GM12878 (cell line): ENCODE measurements around the gene FGFR4.

ENCODE experiments used
- BCL3 ChIP-seq: IDR thresholded peaks from 2 replicates; pipeline ENCODE4 v1.6.1; 2011; ENCODE audit warnings: borderline replicate concordance, low read depth, mild to moderate bottlenecking, moderate library complexity, low read length; ENCODE audit not compliant: insufficient read depth, poor library complexity, severe bottlenecking
- CTCF ChIP-seq, 3 experiments: IDR thresholded peaks in 2 of 3; conservative IDR thresholded peaks in 1 of 3; 2 replicates each; pipeline ENCODE4 v1.5.1; 2011; ENCODE audit warnings: low read depth in 3 of 3, low read length in 3 of 3, mild to moderate bottlenecking in 3 of 3, control low read depth in 2 of 3, moderate library complexity in 2 of 3, inconsistent platforms in 1 of 3, mixed read lengths in 1 of 3; ENCODE audit not compliant: control insufficient read depth in 2 of 3, insufficient read depth in 1 of 3; ENCODE audit errors: extremely low read depth in 1 of 3
- ESRRA ChIP-seq: IDR thresholded peaks from 2 replicates; pipeline ENCODE4 v1.6.1; 2012; ENCODE audit warnings: mild to moderate bottlenecking, low read length, improper control_type of control experiment
- MTA3 ChIP-seq: IDR thresholded peaks from 2 replicates; pipeline ENCODE4 v1.6.1; 2012; ENCODE audit warnings: low read length, inconsistent platforms, borderline replicate concordance
- POLR2A ChIP-seq: IDR thresholded peaks from 2 replicates; pipeline ENCODE4 v1.6.1; 2011; ENCODE audit warnings: low read depth, mild to moderate bottlenecking, low read length
- RAD21 ChIP-seq: IDR thresholded peaks from 2 replicates; pipeline ENCODE4 v1.6.1; 2011; ENCODE audit warnings: mild to moderate bottlenecking, low read depth, low read length, moderate library complexity; ENCODE audit not compliant: insufficient read depth
- TCF7 ChIP-seq: IDR thresholded peaks from 2 replicates; pipeline ENCODE4 v1.6.1; 2014; ENCODE audit warnings: antibody characterized with exemption, borderline replicate concordance

- TF ChIP-seq RAD21 (no peak), CTCF (IDR thresholded peaks at IDR 0.05 in 2 of 3, conservative IDR thresholded peaks at IDR 0.05 in 1 of 3; ENCODE audit: control insufficient read depth in 2 of 3, extremely low read depth in 1 of 3, insufficient read depth in 1 of 3, low read depth in 3 of 3, low read length in 3 of 3) (no peak), TCF7 (no peak), BCL3 (no peak), ESRRA (no peak), POLR2A (no peak), MTA3 (no peak)
These were observed 20.5 kb upstream of the FGFR4 start for GRCh38 chr5:177066224-177066623.
